ENCODE measurements around the gene GAS1. TPM values are rescaled to one million over a fixed set of nuclear protein-coding genes. Genes with fewer than 3 reads are reported as not detected.

Gene GAS1
- total RNA-seq, 4 donors from 2014 or later, result 3.4 to 49.2 (median 13.0) TPM

DNA sequence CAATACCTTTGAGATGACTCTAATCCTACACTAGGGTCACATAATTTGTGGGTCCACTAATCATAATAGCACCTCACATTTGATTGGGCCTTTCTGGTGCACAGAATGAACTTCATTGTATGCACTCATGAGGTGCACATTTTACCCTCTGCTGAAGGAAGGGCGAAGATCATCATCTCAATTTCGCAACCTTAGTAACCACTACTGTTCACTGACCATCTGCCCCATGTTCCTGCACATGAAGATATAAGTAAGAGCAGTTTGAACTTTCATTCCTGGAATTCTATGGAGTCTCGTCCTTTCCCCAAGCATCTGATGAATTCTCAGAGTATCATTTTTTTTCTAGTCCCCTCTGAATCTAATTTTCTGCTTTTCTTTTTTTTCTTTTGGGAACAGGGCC, 21.2 kb downstream of the GAS1 start:
- Histone ChIP-seq H3K27me3 (peaks cover 0 to 18% (median 0%) of the 10 kb centered on the region in 4 donors), H3K4me1 (no peaks in the 10 kb centered on the region), H3K4me3 (no peak overlapping the region), H3K9me3 (no peaks in the 10 kb centered on the region), H3K27ac (no peak overlapping the region), H3K36me3 (no peaks in the 10 kb centered on the region)
- DNase-seq, result no peak
- WGBS, 2 donors, result 68 to 83% methylated on average over 3 of the region's 3 CpGs
- intact Hi-C loops (cut with DNase I), result no loop called here
- TF ChIP-seq CTCF (IDR thresholded peaks at IDR 0.05), result no peak
- no peak for TF ChIP-seq POLR2A (IDR thresholded peaks at IDR 0.05)

GRCh38 chr9:86925686-86926085, 21.6 kb downstream of the GAS1 start:
- DNase-seq, result no peak
- H3K27ac ChIP-seq, result no peak overlapping the region
- H3K4me3 ChIP-seq, result no peak overlapping the region
- TF ChIP-seq POLR2A (IDR thresholded peaks at IDR 0.05), result no peak
- WGBS, 2 donors, result 55% methylated on average over 1 of the region's 1 CpG; no CpG with 5 or more reads in 1 of the 2 donors
- intact Hi-C loops (cut with DNase I), result no loop called here
- peaks cover 0 to 18% (median 0%) of the 10 kb centered on the region in 4 donors for H3K27me3 ChIP-seq
- H3K9me3 ChIP-seq, result no peaks in the 10 kb centered on the region
- H3K4me1 ChIP-seq, result no peaks in the 10 kb centered on the region
- no peaks in the 10 kb centered on the region for H3K36me3 ChIP-seq

DNA sequence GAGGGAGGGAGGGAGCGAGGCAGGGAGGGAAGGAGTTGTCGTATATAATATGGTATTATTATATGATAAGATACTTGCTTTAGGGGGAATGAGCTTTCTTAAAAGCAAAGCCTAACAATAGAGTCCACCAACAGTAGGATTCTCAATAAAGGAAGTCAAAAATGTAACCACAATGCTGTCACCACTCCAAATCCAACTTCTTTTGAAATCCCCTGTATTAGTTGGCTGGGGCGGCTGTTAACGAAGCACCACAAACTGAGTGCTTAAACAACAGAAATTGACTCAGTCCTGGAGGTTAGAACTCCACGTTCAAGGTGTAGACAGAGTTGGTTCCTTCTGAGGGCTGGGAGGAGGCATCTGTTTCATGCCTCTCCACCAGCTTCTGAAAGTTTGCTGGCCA, 23.1 kb downstream of the GAS1 start:
- H3K9me3 ChIP-seq, result no peaks in the 10 kb centered on the region
- TF ChIP-seq CTCF (IDR thresholded peaks at IDR 0.05), result no peak
- TF ChIP-seq POLR2A (IDR thresholded peaks at IDR 0.05), result no peak
- intact Hi-C loops (cut with DNase I), result no loop called here
- no peak for DNase-seq
- no peaks in the 10 kb centered on the region for H3K36me3 ChIP-seq
- peaks cover 0 to 18% (median 0%) of the 10 kb centered on the region in 4 donors for H3K27me3 ChIP-seq
- H3K4me3 ChIP-seq, result no peak overlapping the region
- H3K4me1 ChIP-seq, result no peaks in the 10 kb centered on the region
- 60 to 66% methylated on average over 5 of the region's 5 CpGs for WGBS, 2 donors
- H3K27ac ChIP-seq, result no peak overlapping the region

DNA sequence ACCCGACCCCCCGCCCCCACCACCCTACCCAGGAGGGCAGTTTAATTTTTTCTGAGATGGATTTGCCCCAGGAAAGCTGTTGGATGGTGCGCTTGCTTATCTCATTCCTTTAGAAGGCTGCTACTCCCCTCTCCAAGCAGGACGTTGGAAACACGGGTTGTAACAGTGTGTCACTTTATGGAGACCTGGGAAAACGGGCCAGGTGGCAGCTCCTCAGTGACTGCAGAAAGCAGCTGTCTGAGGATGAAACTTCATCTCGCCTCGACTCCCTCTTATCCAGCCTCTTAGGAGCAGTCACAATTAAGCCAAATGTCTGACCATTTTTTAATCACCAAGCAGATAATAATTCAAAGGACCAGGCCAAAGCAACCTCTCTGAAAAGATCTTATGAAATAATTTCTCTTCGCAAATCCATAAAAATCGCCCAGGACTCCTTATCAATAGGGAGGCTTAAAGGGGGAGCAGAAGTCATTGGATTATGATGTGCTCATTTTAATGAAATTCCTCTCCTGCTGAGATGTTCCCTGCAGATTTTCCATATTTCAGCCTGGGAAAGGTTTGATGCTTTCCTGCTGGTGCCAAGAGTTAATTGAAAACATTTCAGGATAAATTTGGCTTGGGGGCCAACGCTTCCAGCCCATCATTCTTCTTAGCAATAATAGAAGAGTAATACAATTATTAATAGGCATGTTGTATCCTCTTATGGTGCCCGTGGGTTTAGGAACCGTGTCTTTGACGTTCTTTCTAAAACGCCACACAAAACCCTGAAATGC, 26.0 kb downstream of the GAS1 start:
- no peak overlapping the region for H3K4me3 ChIP-seq
- peaks cover 0 to 18% (median 0%) of the 10 kb centered on the region in 4 donors for H3K27me3 ChIP-seq
- no peaks in the 10 kb centered on the region for H3K4me1 ChIP-seq
- intact Hi-C loops (cut with DNase I), result no loop called here
- H3K27ac ChIP-seq, result no peak overlapping the region
- H3K9me3 ChIP-seq, result no peaks in the 10 kb centered on the region
- H3K36me3 ChIP-seq, result no peaks in the 10 kb centered on the region
- TF ChIP-seq POLR2A (IDR thresholded peaks at IDR 0.05) (no peak), CTCF (IDR thresholded peaks at IDR 0.05) (no peak)
- WGBS, 2 donors, result 64 to 67% methylated on average over 11 of the region's 15 CpGs
- DNase-seq, result no peak

DNA sequence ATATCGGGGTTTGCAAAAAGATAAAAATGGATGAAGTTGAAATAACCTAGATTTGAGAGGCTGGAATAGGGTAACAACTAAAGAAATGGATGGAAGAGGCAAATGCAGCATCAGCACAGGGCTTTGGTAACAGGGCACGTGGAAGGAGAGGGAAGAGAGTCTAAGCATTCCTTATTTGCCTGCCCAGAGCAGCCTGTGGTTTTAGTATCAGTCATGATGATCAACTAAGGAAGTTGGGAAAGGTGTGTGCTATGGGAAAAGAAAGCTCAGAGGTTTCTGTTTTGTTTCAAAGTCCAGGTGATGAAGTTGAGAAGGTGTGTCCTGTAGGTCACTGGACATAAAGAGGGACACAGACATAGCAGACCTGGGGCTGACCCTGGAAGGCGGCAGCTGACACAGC, 28.8 kb downstream of the GAS1 start:
- Histone ChIP-seq H3K4me1 (no peaks in the 10 kb centered on the region), H3K27me3 (peaks cover 0 to 6% (median 0%) of the 10 kb centered on the region in 4 donors), H3K36me3 (no peaks in the 10 kb centered on the region), H3K4me3 (no peak overlapping the region), H3K27ac (no peak overlapping the region), H3K9me3 (no peaks in the 10 kb centered on the region)
- intact Hi-C loops (cut with DNase I), result no loop called here
- TF ChIP-seq POLR2A (IDR thresholded peaks at IDR 0.05) (no peak), CTCF (IDR thresholded peaks at IDR 0.05) (no peak)
- DNase-seq, result no peak
- 74 to 81% methylated on average over 3 of the region's 3 CpGs for whole genome bisulfite sequencing, 2 donors
